ENCODE data around the gene DOCK3.
"Not testable (repeated sequence)": the region's sequence is repeated elsewhere in the genome, so short reads cannot be mapped to it uniquely, and the experiment has no call there.

DOCK3 gene

GRCh38 chr3:50675179-50676030 lies 678 bp downstream of the DOCK3 start:
- DNase-seq: peak in 49 of 56 donors; percentile 20 to 87 (median 59)

GRCh38 chr3:50676031-50676705 lies 1.4 kb downstream of the DOCK3 start:
- no peak for DNase-seq

- DNase-seq: peak in 4 of 56 donors; percentile 11 to 22 (median 11)
Measured at GRCh38 chr3:50687127-50687751, 12.5 kb downstream of the DOCK3 start.

- no peak for DNase-seq
Measured at GRCh38 chr3:50687916-50688315, 13.2 kb downstream of the DOCK3 start.

- not testable (repeated sequence) for DNase-seq
Measured at GRCh38 chr3:50688602-50689001, 13.9 kb downstream of the DOCK3 start.

GRCh38 chr3:50689558-50689957 lies 14.8 kb downstream of the DOCK3 start:
- DNase-seq: no peak

- no peak for DNase-seq
Measured at GRCh38 chr3:50695031-50695430, 20.3 kb downstream of the DOCK3 start.

GRCh38 chr3:50696276-50696675 lies 21.5 kb downstream of the DOCK3 start:
- no peak for DNase-seq

- no peak for DNase-seq
Measured at GRCh38 chr3:50698269-50698668, 23.5 kb downstream of the DOCK3 start.

- peak in 19 of 56 donors; percentile 1 to 49 (median 11) for DNase-seq
Measured at GRCh38 chr3:50708620-50709019, 33.9 kb downstream of the DOCK3 start.

- DNase-seq: peak in 3 of 56 donors; percentile 4 to 17 (median 7)
Measured at GRCh38 chr3:50714946-50715345, 40.2 kb downstream of the DOCK3 start.

- no peak for DNase-seq
Measured at GRCh38 chr3:50724831-50725230, 50.1 kb downstream of the DOCK3 start.

- no peak for DNase-seq
Measured at GRCh38 chr3:50734985-50735384, 60.3 kb downstream of the DOCK3 start.

GRCh38 chr3:50737193-50737905 lies 62.6 kb downstream of the DOCK3 start:
- DNase-seq: no peak

GRCh38 chr3:50737906-50738598 lies 63.3 kb downstream of the DOCK3 start:
- DNase-seq: peak in 8 of 56 donors; percentile 2 to 21 (median 8)

GRCh38 chr3:50743643-50744042 lies 68.9 kb downstream of the DOCK3 start:
- no peak for DNase-seq

- DNase-seq: no peak
Measured at GRCh38 chr3:50749822-50750221, 75.1 kb downstream of the DOCK3 start.

- no peak for DNase-seq
Measured at GRCh38 chr3:50759015-50759414, 84.3 kb downstream of the DOCK3 start.

GRCh38 chr3:50777680-50778079 lies 103.0 kb downstream of the DOCK3 start:
- DNase-seq: no peak

GRCh38 chr3:50781766-50782165 lies 107.0 kb downstream of the DOCK3 start:
- DNase-seq: not testable (repeated sequence)

GRCh38 chr3:50786631-50787030 lies 111.9 kb downstream of the DOCK3 start:
- DNase-seq: no peak

Data from amygdala (tissue), 56 donors.